ENCODE data around the gene TMED7.

The TMED7 gene

GRCh38 chr5:115627295-115627865 lies 1.5 kb upstream of the TMED7 start:
- no peak for DNase-seq (ENCODE audit: low spot score)

DNA sequence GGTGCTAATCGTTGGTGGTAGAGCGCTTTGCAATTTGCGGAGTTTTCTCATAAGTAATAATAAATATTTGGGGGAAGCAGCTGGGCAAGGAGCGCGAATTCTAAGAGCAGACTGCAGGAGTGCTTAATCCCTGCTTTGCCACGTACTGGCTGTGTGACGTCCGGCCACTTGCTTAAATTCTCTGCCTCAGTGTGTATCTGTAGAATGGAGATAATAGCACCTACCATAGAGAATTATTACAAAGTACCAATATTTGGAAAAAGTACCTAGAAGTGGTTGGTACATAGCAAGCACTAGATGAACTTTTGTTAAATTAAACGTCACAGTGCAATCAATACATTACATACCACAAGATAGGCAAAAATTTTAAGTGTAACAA lies 598 bp upstream of the TMED7 start:
- no peak for DNase-seq (ENCODE audit: low spot score)

DNA sequence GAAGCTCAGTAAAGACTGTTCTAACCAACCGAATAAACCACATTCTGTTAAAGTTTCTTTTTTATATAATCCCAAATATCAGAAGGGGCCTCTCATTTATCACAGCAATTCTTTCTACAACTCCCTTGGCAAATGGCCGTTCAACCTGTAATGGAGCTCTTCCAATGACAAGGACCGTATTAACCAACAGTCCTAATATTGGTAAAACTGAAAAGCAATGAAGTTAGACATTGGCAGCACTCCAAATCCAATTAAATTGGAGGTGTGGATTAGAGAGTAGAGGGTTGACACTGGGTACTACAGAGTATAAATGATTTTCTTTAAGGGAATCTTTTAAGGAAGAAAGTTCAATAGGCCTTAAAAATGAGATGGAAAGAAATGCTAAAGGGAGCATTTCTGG lies 842 bp downstream of the TMED7 start:
- no peak for DNase-seq (ENCODE audit: low spot score)

DNA sequence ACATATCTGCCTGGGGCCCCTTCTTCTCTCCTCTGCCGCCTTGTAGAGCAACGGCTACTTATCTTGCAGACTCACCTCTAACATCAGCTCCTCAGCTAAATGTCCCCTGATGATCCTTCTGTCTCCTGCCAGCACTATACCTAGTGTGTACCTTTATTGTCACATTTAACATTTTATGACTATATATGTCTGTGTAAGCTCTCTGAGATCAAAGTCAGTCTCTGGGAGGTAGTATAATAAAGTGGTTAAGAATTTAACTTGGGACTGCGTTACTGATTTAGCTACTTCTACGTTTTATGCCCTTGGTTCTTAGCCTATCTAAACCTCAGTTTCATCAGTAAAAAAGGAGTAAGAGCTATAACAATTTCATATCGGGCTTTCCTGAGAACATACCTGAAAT lies 2.2 kb downstream of the TMED7 start:
- DNase-seq (ENCODE audit: low spot score): no peak

DNA sequence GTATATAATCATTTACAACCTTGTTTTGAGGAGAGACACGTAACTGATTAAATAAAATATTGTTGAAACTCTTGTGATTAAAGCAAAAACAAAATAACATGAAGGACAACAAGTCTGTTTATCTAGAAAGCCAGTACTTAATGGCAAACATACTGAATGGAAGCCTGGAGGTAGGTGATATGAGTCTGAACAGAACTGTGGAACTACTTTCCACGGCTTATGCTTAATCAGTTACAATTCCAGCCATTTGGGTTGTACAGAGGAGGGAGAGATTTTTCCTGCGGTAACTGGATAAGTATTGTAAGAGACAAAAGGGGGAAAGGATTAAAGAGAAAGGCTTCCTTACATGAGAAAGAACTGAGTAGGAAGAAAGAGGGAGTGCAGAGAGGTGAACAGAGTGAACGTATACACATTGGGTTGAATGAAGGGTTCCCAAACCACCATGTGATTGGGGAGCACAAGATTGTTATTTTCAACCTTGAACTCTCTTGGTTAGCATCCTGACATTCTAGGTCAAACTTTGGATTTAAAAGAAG lies 4.4 kb downstream of the TMED7 start:
- DNase-seq (ENCODE audit: low spot score): no peak

DNA sequence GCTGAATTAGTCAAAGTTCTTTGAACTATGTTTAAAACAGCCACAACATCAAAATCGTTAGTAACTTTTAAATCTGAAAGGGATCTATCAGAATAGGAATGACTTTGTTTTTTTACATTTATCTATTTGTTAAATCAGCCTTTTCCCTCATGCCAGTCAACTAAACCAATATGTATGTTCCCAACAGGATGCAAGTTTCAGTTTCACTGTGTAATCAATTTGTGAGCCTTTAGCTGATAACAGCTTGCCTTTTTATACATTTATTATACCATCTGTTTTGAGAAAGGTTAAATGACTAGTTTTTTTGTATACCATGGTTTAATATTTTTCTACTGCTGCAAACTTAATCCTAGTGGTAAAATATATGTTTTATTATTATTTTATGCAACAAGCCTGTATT lies 8.9 kb downstream of the TMED7 start:
- no peak for DNase-seq (ENCODE audit: low spot score)

DNA sequence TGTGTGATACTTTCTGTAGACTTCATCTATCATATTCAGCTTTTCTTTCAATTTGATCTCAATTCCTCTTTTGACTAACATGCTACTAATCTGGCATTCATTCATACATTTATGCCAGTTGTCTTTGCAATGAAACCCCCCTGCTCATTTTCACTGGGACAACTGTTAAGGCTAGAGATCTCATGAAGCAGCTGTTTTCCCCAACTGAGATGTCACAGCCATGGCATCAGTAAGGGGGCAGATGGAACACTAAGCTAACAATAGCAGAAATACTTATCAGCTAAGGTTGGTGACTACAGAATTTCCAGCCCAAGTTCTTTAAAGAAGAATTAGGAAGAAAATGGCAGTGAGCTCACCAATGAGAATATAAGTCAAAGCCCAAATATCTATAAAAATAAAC lies 9.4 kb downstream of the TMED7 start:
- DNase-seq (ENCODE audit: low spot score): no peak

DNA sequence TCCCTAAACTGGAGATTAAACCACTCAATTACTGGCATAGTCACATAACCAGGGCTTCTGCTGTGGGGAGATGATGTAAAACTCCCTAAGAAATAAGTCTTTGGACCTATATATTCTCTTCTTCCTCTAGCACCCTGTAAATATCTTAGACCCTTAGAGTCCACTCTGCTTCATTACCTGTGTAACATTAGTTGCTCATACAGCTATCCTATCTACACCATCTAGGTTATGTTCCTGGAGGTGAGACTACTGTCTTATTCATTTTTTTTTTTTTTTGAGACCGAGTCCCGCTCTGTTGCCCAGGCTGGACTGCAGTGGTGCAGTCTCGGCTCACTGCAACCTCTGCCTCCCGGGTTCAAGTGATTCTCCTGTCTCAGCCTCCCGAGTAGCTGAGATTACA lies 14.0 kb downstream of the TMED7 start:
- no peak for DNase-seq (ENCODE audit: low spot score)

- no peak for DNase-seq (ENCODE audit: low spot score)
Measured at GRCh38 chr5:115607935-115608334, 17.9 kb downstream of the TMED7 start.

DNA sequence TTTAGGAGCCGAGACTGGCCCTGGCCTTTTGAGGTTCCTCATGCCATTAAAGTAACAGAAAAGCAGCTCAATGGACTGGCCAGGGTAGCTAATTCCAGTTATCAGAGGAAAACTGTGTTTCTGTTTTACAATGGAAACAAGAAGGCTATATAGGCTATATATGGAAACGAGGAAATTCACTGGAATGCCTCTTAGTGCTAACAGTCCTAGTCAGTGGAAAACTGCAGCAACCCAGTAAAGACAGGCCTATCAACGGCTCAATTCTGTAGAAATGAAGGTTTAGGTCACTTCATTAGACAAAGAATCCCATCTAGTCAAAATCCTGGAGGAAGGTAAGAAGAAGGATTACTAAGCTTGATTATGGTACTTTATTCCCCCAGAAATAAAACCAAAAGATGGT lies 20.4 kb downstream of the TMED7 start:
- no peak for DNase-seq (ENCODE audit: low spot score)

DNA sequence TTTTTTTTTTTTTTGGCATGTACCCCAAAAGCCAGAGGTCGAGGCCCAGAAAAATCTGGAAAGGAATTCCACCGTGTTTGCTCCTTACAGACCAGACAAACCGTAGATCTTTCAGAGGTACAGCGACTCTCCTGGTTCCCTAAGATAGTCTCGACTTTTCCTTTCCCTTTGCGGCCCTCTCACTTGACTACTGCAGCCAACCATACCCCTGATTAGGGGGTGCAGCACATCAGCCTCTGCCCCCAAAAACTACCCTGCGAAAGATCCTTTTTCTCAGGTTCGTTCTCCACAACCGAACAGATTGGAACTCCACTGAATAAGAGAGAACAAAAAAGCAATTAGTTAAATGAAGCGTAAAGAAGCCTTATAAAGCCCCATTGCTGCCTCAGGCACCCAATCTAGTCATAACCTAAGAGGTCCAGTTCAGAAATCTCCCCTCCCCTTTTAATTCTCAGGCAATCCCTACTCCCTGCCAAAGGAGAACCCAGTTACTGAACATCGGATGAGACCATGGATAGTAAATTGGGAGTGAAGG lies 23.2 kb downstream of the TMED7 start:
- DNase-seq (ENCODE audit: low spot score): no peak

DNA sequence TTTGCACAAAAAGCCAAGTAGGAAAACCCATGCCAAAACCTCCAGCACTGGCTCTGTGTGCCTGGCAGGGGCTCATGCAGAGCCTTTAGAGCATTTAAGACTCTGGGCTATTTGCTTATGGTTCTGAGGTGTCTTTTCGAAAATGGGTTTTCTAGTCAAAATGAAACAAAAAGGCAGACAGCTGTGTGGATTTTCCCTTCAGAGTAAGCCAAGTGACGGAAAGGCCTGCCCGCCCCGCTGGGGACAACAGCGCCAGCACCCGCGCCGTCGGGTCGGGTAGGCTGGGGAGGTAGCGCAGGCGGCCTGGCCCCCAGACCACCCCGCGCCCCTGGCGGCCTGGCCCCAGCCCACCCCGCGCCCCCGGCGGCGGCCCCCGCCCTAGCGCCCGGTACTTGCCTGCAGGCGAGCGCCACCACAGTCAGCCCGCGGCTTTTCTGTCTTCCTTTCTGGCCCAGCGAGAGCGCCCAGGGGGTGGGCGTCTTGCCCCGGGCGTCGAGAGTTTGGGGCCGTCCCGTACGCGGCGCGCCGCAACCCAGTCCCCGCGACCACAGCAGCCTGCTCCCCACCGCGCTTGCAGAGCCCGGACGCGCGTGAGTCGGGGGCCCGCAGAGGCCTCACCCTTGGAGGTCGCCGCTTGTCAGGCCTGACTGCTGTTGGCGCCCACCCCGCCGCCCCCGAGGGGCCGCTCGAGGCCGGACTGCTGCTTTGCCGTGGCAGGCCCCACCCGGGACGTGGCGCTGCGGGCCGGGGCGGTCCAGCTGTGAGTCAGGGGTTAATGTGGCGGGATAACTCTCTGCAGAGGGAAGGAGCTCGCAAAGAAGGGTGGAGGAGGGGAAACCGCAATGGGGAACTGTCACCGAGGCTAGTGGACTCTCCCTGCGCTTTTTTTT lies 23.9 kb downstream of the TMED7 start, which contains the start of gene TICAM2:
TICAM2 (minus strand) TSS at position 779 of the 890 bp plus-strand sequence. CDS start 21,223 bp downstream, outside the sequence.
- peak; percentile 73 for DNase-seq (ENCODE audit: low spot score)

GRCh38 chr5:115600766-115601165 lies 25.1 kb downstream of the TMED7 start:
- no peak for DNase-seq (ENCODE audit: low spot score)

DNA sequence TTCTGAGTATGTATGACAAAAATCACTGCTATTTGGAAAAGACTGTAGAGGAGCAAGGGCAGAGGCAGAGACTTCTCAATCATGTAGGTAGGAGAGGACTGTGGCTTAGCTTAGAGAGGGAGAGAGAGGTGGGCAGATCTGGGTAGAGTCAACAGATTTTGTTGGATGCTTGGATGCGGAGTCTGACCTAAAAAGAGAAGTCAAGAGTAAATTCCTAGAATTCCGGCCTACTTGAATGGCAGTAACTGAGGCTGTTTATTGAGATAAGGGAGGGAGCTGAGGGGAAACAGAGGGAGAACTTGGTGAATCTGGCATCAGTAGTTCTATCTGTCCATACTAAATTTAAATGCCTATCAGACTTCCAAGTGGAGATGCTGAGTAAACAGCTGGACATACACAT lies 25.9 kb downstream of the TMED7 start:
- no peak for DNase-seq (ENCODE audit: low spot score)

DNA sequence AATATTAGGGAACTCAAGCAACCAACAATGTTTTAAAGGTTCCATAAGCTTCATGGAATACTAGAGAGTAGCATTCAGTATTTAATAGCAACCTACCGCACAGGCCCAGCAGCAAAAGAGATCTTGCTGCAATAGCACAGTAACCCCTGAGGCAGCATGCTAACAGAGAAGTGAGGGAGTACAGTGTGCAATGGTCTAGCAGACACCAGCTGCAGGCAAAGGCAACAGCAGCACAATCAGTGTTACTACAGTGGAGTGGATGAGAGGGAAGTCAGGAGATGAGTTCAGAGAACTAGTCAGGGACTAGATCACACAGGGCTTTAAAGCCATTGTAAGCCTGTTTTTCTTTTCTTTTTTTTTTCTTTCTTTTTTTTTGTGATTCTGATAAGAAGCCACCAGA lies 26.3 kb downstream of the TMED7 start:
- peak; percentile 76 for DNase-seq (ENCODE audit: low spot score)

DNA sequence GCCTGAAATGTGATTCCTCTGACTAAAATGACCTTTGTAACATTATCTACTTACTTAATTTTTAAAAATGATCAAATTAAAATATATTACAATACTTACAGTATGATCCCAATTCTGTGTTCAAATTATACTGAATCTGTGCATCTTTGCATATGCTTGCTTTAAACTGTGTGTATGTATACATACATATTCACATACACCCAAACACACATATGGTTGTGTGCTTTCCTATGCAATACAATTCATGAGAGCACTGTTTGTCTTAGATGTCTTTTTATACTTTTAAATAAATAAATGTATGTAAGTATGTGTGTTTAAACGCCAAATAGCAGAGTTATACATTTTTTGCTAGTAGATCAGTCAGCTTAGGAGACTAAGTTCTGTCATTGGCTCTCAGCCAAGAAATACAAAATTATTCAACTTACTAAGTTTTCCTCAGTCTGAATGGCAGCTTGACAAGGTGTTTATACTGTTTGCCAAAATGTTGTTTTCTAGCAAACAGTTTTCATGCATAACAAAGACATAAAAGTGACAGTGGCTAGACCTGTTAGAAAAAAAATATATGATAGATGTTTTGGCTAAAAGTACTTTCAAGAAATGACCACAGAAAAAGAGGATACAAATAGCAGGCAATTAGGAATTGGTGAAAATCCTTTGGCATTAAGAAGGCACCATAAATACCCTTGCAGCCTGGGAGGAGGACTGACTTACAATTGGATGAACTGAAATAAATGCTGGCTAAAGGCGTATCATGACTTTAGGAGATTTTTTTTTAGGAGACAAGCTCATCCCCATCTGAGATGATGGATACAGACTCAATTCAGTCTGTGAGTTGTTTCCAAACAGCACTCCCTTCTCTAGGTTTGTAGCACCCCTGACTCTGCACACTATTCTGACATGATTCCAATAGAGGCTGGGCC lies 31.4 kb downstream of the TMED7 start:
- DNase-seq (ENCODE audit: low spot score): no peak

DNA sequence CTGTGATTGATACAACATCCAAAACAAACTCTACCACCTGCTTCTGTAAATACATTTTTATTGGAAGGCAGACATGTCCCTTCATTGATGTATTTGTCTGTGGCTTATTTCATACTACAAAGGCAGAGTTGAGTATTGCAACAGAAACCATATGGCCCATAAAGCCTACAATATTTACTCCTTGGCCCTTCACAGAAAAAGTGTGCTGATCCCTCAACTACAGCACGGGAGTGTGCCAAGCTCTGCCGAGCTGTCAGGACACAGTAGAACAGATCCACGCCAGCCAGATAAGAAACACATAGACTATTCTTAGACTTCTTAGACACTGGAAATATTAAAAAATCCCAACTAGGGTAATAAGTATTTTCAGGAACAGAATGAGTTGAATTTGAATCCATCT lies 36.8 kb downstream of the TMED7 start:
- DNase-seq (ENCODE audit: low spot score): no peak

- DNase-seq (ENCODE audit: low spot score): no peak
Measured at GRCh38 chr5:115588640-115589039, 37.2 kb downstream of the TMED7 start.

GRCh38 chr5:115586525-115587146 lies 39.2 kb downstream of the TMED7 start:
- peak; percentile 53 for DNase-seq (ENCODE audit: low spot score)

DNA sequence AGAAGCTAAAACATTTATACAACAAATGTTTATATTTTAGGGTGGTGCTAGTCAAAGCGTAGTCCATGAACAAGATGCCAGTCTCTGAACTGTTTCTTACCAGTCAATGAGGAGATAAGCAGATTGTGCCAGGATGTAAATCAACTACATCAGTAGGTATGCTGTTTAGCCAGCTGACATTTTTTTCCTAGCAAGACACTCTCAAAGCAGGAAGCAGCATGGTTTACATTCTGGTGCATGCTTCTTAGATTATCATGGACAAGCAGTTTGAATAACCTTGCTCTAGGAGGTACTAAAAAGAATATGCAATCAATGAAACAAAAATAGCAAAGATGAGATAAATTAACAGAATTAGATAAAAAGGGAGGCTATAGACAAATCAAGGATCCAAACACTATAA lies 40.6 kb downstream of the TMED7 start:
- DNase-seq (ENCODE audit: low spot score): no peak

- no peak for DNase-seq (ENCODE audit: low spot score)
Measured at GRCh38 chr5:115584501-115584900, 41.3 kb downstream of the TMED7 start.

DNA sequence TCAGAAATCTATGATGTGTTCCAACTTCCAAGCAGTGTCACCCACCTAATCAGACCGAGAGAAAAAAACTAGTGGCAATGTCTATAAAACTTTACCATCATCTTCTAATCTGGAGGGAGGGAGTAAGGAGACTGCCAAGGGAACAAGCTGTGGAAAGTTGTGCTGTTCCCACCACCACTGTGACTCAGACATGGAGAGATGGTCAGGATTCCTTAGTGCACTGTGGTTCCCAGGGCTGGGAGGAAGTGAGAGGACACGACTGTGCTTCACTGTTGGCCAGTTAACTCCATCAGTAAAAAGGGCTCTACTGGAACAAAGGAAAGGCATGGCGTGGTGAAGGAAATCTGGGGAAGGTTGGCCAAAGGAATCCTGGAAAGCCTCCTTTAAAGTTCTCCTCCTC lies 42.4 kb downstream of the TMED7 start:
- no peak for DNase-seq (ENCODE audit: low spot score)
